ENCODE measurements around the gene GNA15.
"Not testable (repeated sequence)": the region's sequence is repeated elsewhere in the genome, so short reads cannot be mapped to it uniquely, and the experiment has no call there.

GNA15 gene

GRCh38 chr19:3193256-3194105 is 57.6 kb downstream of the GNA15 start:
- DNase-seq, result no peak

- DNase-seq, result no peak
These were observed 58.6 kb downstream of the GNA15 start for GRCh38 chr19:3194106-3195087.

GRCh38 chr19:3196064-3196932 is 60.5 kb downstream of the GNA15 start:
- no peak for DNase-seq

- DNase-seq, result no peak
These were observed 61.0 kb downstream of the GNA15 start for GRCh38 chr19:3196933-3197205.

- no peak for DNase-seq
These were observed 63.3 kb downstream of the GNA15 start for GRCh38 chr19:3198901-3199700.

GRCh38 chr19:3201072-3201700 is 65.4 kb downstream of the GNA15 start:
- DNase-seq, result no peak

GRCh38 chr19:3201911-3202310 is 66.1 kb downstream of the GNA15 start:
- no peak for DNase-seq

- DNase-seq, result no peak
These were observed 66.5 kb downstream of the GNA15 start for GRCh38 chr19:3202346-3202745.

GRCh38 chr19:3202895-3203294 is 67.1 kb downstream of the GNA15 start:
- DNase-seq, result not testable (repeated sequence)

- no peak for DNase-seq
These were observed 68.2 kb downstream of the GNA15 start for GRCh38 chr19:3203805-3204645.

- DNase-seq, result no peak
These were observed 68.9 kb downstream of the GNA15 start for GRCh38 chr19:3204646-3205275.

- no peak for DNase-seq
These were observed 70.6 kb downstream of the GNA15 start for GRCh38 chr19:3206216-3206953.

- no peak for DNase-seq
These were observed 71.8 kb downstream of the GNA15 start for GRCh38 chr19:3207461-3208242.

- no peak for DNase-seq
These were observed 72.7 kb downstream of the GNA15 start for GRCh38 chr19:3208317-3209207.

- peak; percentile 82 for DNase-seq
These were observed 74.6 kb downstream of the GNA15 start for GRCh38 chr19:3210347-3211017.

- no peak for DNase-seq
These were observed 75.4 kb downstream of the GNA15 start for GRCh38 chr19:3211191-3211590.

- no peak for DNase-seq
These were observed 77.3 kb downstream of the GNA15 start for GRCh38 chr19:3213159-3213558.
